Hematopoietic multipotent progenitor cell treated with erythropoietin and hydrocortisone succinate and interleukin-3 and kit ligand, for 8 days (in vitro differentiated cells): Measurements from ENCODE around the gene COL27A1.

ENCODE experiments used
- DNase-seq: peaks from one replicate; pipeline ENCODE4 v3.0.0-alpha.2; 2015

Gene COL27A1

GRCh38 chr9:114249424-114250234 is 94.3 kb downstream of the COL27A1 start:
- DNase-seq: no peak

- DNase-seq: no peak
Measured at GRCh38 chr9:114250235-114250568, 94.9 kb downstream of the COL27A1 start.

GRCh38 chr9:114250648-114251047 is 95.3 kb downstream of the COL27A1 start:
- DNase-seq: no peak

GRCh38 chr9:114252394-114252793 is 97.1 kb downstream of the COL27A1 start:
- DNase-seq: no peak

- no peak for DNase-seq
Measured at GRCh38 chr9:114256827-114257328, 101.5 kb downstream of the COL27A1 start.

GRCh38 chr9:114258218-114258617 is 102.9 kb downstream of the COL27A1 start:
- DNase-seq: no peak

GRCh38 chr9:114258866-114259797 is 103.8 kb downstream of the COL27A1 start:
- no peak for DNase-seq

- DNase-seq: no peak
Measured at GRCh38 chr9:114259798-114260523, 104.6 kb downstream of the COL27A1 start.

GRCh38 chr9:114261026-114261425 is 105.7 kb downstream of the COL27A1 start:
- DNase-seq: no peak

GRCh38 chr9:114261987-114262386 is 106.7 kb downstream of the COL27A1 start:
- no peak for DNase-seq

GRCh38 chr9:114263853-114264510 is 108.6 kb downstream of the COL27A1 start:
- no peak for DNase-seq

- DNase-seq: no peak
Measured at GRCh38 chr9:114264806-114265550, 109.6 kb downstream of the COL27A1 start.

GRCh38 chr9:114266969-114267368 is 111.6 kb downstream of the COL27A1 start:
- no peak for DNase-seq

GRCh38 chr9:114269023-114269422 is 113.7 kb downstream of the COL27A1 start:
- DNase-seq: no peak

GRCh38 chr9:114270120-114270975 is 115.0 kb downstream of the COL27A1 start:
- no peak for DNase-seq

GRCh38 chr9:114271556-114272510 is 116.5 kb downstream of the COL27A1 start:
- peak; percentile 15 for DNase-seq

GRCh38 chr9:114272739-114273431 is 117.5 kb downstream of the COL27A1 start:
- DNase-seq: no peak

GRCh38 chr9:114273461-114273881 is 118.1 kb downstream of the COL27A1 start:
- no peak for DNase-seq

GRCh38 chr9:114274217-114274616 is 118.9 kb downstream of the COL27A1 start:
- no peak for DNase-seq
